ENCODE results near the gene CUL1.
"Not testable (repeated sequence)": the region's sequence is repeated elsewhere in the genome, so short reads cannot be mapped to it uniquely, and the experiment has no call there.

Gene CUL1

GRCh38 chr7:148708026-148708885 lies 9.6 kb downstream of the CUL1 start:
- no peak overlapping the region for H3K4me3 ChIP-seq (ENCODE audit: low read depth, low read length)
- no peak for TF ChIP-seq CTCF (IDR thresholded peaks at IDR 0.05; ENCODE audit: borderline replicate concordance, insufficient read depth, low read depth, low read length)

GRCh38 chr7:148709014-148709413 lies 10.3 kb downstream of the CUL1 start:
- TF ChIP-seq CTCF (IDR thresholded peaks at IDR 0.05; ENCODE audit: borderline replicate concordance, insufficient read depth, low read depth, low read length): no peak
- H3K4me3 ChIP-seq (ENCODE audit: low read depth, low read length): no peak overlapping the region

GRCh38 chr7:148710426-148710825 lies 11.7 kb downstream of the CUL1 start:
- H3K4me3 ChIP-seq (ENCODE audit: low read depth, low read length): not testable (repeated sequence)

GRCh38 chr7:148711191-148712102 lies 12.7 kb downstream of the CUL1 start:
- no peak for TF ChIP-seq CTCF (IDR thresholded peaks at IDR 0.05; ENCODE audit: borderline replicate concordance, insufficient read depth, low read depth, low read length)
- H3K4me3 ChIP-seq (ENCODE audit: low read depth, low read length): no peak overlapping the region

- TF ChIP-seq CTCF (IDR thresholded peaks at IDR 0.05; ENCODE audit: borderline replicate concordance, insufficient read depth, low read depth, low read length): no peak
- H3K4me3 ChIP-seq (ENCODE audit: low read depth, low read length): no peak overlapping the region
Measured at GRCh38 chr7:148712678-148713329, 14.1 kb downstream of the CUL1 start.

- H3K4me3 ChIP-seq (ENCODE audit: low read depth, low read length): no peak overlapping the region
- no peak for TF ChIP-seq CTCF (IDR thresholded peaks at IDR 0.05; ENCODE audit: borderline replicate concordance, insufficient read depth, low read depth, low read length)
Measured at GRCh38 chr7:148714498-148714897, 15.8 kb downstream of the CUL1 start.

- TF ChIP-seq CTCF (IDR thresholded peaks at IDR 0.05; ENCODE audit: borderline replicate concordance, insufficient read depth, low read depth, low read length): no peak
- H3K4me3 ChIP-seq (ENCODE audit: low read depth, low read length): no peak overlapping the region
Measured at GRCh38 chr7:148715027-148715426, 16.3 kb downstream of the CUL1 start.

Data from GM12875 (cell line).